H1 (cell line): ENCODE data around the gene S100G. TPM values are rescaled to one million over a fixed set of nuclear protein-coding genes. Genes with fewer than 3 reads are reported as not detected.

Experiments used
- CBX5 ChIP-seq: fragments of 300-800, 300-1000 bp; sonication (generic); IDR thresholded peaks from 2 replicates; pipeline ENCODE4 v1.7.1; 2016; ENCODE audit warnings: antibody characterized with exemption, low read length, low read depth
- CEBPB ChIP-seq: IDR thresholded peaks from 2 replicates; pipeline ENCODE4 v1.6.1; 2012; ENCODE audit warnings: low read depth, low read length
- JUN ChIP-seq: IDR thresholded peaks from 2 replicates; pipeline ENCODE4 v1.6.1; 2011; ENCODE audit warnings: low read depth, mild to moderate bottlenecking, improper control_type of control experiment, low read length
- NANOG ChIP-seq: IDR thresholded peaks from 2 replicates; pipeline ENCODE4 v1.6.1; 2011; ENCODE audit warnings: low read length, low read depth, mild to moderate bottlenecking, inconsistent platforms; ENCODE audit not compliant: insufficient read depth, poor library complexity, severe bottlenecking
- POLR2AphosphoS5 ChIP-seq: IDR thresholded peaks from 2 replicates; pipeline ENCODE4 v1.6.1; 2011; ENCODE audit warnings: low read depth, low read length
- polyA plus RNA-seq, 7 experiments: library from polyadenylated mRNA; depleted of rRNA in 3 of 7; stranded (reverse) in 5 of 7; unstranded in 2 of 7; fragments of >200 nt in 5 of 7; fragments of 200-250 nt in 2 of 7; gene quantifications; 1 replicate in 5 of 7; 2 replicates in 1 of 7; 4 replicates in 1 of 7; pipeline versions ENCODE4 v1.2.1 to v1.2.3, GENCODE V29; 2011 to 2013; ENCODE audit warnings: missing spikeins in 2 of 7, mixed read lengths in 2 of 7
- total RNA-seq: library from RNA; stranded (reverse); fragmentation: NEBNext Ultra II Directional; extraction: Animal tissue kit (Norgen Biotek cat#: 25700); gene quantifications from 2 replicates; pipeline ENCODE4 v1.2.1, GENCODE V29; 2021
- TF ChIP-seq, protein P1 (sequence below): IDR thresholded peaks from 2 replicates; pipeline ENCODE4 v1.6.1; 2011; ENCODE audit warnings: low read length, improper control_type of control experiment

Gene S100G
- total and polyA plus RNA-seq, 2 of the 8 experiments (the other 6 are each of a cell fraction or from before 2014, with no cell fraction given) = not detected

DNA sequence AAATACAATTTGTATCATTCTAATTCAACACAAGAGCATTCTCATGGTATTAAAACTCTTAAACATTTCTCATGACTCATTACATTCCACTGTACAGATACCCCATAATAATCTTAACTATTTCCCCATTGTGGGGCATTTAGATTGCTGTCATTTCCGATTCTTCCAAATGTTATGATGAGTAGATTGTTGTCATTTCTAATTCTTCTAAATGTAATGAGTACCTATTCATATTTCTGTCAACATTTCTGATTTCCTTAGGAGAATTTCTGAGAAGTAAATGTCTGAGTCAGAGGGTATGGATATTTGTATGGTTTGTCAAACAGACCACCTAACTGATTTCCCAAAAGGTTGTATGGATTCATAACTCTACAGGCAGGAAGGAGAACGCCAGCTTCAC, 8.3 kb downstream of the S100G start (continued):
- TF ChIP-seq POLR2AphosphoS5 (no peak), JUN (no peak), NANOG (no peak), CEBPB (no peak), CBX5 (no peak)
- TF ChIP-seq, protein P1, sequence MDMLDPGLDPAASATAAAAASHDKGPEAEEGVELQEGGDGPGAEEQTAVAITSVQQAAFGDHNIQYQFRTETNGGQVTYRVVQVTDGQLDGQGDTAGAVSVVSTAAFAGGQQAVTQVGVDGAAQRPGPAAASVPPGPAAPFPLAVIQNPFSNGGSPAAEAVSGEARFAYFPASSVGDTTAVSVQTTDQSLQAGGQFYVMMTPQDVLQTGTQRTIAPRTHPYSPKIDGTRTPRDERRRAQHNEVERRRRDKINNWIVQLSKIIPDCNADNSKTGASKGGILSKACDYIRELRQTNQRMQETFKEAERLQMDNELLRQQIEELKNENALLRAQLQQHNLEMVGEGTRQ = no peak
